ENCODE measurements around the gene PALD1.

PALD1 gene

DNA sequence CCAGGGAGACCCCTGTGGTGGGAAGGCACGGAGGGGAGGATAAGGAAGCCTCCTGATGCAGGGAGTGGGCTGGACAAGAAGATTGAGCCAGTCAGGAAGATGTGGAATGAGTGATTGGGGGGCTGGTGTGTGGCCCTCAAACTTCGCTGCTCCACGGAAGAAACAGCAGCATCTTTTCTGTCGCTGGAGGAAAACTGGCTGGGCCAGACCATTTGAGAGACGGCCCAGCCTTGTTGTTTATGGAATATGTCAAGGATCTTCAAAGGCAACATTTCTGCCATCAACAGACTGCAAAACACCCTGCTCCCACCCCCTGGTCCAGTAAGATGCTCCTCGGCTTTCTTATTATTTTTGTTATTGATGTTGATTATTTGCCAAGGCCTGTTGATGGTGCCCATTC, 29.4 kb downstream of the PALD1 start:
- DNase-seq, result no peak

DNA sequence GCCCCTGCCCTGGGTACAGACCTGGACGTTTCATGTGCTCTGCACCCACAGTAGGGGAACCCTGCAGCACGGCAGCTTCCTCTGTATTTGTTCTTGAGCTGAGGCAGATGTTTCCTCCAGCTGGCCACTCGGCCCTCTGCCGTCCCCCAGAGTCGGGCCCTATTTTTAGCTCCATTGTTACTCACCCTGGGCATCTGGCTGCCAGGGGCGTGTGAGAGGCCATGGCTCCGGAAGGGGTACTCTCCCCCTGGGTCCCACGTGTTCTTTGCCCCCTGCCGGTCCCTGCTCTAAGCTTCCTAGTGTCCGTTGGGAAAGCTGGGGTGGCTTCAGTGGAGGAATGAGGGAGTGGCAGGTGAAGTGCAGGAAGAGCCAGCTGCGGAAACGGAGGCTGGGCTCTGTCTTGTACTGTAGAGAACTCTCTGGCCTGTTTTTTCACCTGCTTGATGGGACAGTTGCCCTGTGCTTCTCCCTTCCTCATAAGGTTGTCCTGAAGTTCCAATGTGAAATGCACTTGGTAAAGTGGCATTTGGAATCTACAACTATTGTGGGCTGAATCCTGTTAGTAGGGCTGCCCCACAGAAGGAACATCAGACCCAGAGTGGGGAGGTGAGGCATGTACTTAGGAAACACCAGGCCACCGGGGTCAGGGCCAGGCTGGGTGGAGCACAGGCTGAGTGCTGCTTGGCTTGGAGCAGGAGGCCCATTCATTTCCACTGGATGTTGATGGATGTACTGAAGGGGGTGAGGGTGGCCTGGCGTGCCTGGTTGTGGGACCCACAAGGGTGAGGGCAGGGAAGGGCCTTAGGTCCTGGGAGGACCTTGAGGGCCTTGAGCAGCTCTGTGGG, 30.6 kb downstream of the PALD1 start:
- DNase-seq, result peak; percentile 52 to 58

DNA sequence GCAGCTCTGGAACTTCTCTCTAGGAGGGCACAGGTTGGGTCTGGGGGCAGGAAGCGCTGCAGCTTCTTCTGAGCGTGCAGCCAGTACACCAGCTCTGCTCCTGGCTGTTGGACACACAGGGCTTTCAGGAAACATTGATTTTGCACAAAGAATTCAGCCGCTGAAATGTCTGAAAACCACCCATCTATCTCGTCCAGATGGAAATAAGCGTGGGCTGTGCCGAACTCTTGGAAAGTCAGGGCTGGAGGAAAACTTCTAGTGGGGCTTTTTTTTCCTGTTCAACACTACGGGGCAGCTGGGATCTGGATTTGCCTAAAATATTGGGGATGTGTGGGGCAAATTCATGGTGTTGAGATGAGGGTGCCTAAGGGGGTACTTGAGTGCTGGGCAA, 31.2 kb downstream of the PALD1 start:
- no peak for DNase-seq

DNA sequence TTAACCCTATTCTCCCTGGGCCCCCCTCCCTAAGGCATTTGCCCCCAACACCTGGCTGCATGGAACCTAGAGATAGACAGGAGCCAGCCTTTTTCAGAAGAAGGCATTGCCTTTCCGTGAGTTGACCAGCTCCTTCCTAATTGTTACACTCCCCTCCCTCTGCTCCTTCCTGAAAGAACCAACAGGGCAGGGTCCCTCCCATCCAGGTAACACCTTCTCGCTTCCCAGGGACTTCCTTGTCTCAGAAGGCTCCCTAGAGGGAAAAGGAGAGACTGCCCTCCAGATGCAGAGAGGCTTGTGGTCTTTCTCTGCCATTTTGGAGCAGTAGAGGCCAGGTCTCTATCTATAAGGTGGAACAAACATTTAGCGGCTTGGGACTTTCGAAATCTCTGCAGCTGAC, 31.9 kb downstream of the PALD1 start:
- DNase-seq, result no peak

DNA sequence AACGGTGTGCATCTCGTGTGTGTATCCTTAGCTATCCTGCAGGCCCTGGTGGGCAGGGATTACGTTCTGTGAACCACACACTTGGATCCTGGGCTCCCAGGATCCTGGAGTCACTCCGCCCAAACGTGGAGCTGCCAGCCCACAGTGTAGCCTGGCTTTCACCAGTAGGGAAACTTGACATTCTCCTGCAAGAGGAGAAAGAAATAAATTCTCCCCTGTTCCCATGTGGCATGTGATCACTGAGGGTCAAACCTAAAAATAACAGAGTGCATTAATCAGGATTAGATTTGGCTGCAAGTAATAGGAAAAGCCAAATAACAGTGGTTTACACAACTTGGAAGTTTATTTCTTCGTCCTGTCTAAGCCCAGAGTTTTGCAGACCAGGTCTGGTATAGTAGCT, 32.3 kb downstream of the PALD1 start:
- DNase-seq, result no peak

DNA sequence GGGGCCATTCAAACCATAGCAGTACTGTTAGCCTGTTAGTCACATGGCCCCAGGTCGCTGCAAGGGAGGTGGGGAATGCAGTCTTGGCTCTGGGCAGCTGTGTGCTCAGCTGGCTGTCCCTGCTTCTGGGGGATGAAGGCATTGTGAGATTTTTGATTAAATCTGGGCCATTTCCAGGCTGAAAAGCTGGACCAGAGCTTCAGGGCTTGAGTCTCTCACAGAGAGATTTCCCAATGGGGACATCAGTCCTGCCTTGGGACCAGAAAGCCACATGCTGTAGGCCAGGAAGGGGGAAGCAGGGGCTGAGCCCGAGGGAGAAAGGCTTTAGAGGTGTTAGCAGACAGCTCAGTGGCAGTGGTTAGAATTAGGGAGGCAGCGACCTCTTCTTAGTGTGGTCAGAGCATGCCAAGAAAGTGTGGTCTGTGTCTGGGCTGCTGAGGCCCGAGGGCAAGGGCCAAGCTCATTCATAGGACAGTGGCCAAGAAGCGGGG, 33.6 kb downstream of the PALD1 start:
- DNase-seq, result no peak

DNA sequence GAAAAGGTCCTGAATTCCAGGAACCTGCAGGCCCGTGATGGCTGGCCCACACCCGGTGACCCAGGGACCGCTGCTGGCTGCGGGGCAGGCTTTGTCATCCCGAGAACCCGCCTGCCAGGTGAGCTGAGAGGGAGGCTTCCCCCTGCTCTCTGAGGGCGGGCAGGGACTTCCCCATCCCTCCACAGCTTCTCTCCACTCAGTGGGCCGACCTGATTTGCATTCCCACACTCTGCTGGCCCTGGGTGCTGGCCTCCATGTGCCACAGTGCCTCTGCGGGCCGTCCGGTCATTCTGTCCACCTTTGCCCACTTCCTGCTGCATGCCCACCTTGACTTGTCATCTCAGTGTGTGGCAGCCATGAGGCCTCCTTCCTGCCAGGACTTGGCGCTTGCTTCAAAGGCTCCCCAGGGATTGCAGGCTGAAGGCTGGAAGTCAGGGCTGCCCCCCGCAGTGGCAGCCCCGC, 35.3 kb downstream of the PALD1 start:
- no peak for DNase-seq

DNA sequence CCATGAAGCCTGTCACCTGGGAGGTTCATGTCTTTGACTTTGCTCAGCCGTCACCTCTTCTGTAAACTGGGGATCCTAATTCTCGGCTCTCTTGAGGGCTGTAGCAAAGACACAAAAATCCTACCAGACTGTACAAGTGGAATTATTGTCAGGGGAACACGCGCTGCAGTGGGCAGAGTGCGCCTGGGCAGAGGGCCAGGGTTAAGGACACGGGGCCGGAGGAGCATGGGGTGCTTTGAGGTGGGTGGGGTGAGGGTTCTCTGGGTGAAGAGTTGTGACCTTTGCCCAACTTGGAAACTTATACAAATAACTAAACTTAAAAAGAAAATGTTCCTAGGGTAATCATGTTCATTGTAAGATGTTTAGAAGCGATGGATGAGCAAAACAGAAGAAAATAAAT, 36.0 kb downstream of the PALD1 start:
- no peak for DNase-seq

DNA sequence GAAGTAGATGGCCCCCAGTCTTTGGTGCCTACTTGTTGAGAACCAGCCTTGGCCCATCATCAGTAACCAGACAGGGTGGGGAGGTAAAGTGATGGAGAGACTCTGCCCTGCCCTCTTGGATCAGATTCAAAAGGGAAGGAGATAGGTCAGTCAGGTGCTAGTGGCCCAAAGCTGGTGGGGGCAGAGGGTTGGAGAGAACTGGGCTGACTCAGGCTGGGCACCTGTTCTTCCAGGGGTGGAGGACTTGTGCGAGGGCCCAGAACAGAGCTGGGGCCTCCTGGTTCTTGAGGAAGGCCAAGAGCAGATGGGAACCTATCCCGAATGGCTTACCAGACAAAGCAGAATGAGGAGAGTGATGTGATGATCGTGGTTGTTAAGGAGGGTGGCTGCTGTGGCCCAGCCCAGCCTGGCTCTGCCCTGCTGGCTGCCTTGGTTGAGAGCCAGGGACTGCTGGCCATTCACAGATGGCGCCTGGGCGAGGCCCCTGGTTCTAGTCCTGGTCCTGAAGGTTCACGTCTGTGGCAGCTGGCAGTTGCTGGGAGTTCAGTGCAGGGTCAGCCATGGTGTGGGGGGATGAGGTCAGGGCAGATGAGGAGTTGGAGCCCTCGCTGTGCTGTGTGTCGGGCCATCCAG, 36.6 kb downstream of the PALD1 start:
- no peak for DNase-seq

DNA sequence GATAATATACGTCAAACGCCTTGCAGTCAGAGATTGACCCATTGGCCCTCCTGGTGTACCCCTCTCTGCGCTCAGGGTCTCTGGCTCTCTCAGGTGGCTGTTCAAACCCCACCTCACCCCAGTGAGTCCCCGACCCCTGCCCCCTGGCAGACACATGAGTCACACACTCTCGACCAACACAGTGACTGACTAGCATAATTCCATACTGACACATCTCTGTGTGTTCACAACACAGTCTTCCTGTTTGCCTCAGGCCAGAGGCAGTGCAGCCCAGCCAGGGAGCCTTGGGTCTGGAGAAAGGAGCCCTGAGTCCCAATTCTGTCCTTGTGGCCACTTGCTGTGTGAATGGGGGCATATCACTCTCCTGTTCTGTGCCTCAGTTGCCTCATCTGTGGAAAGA, 40.1 kb downstream of the PALD1 start:
- DNase-seq, result no peak

DNA sequence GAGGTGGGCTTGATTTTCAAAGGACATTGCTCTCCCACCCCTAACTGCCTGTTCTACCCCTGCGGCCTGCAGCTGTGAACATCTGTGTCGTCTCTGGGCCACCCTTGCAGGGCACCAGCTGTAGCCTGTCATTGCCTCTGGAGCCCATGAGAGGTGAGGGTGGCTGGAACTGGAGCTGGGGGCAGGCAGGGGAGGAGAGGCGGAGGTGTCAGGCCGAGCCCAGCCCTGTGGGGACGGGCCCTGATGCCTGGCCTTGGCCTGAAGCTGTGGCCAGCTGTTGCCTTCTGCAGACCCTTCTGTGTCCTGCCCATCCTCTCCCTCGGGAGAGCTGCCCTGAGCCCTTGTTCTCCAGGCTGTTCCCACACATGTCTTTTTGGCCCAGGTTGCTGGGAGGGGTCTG, 44.5 kb downstream of the PALD1 start:
- no peak for DNase-seq

DNA sequence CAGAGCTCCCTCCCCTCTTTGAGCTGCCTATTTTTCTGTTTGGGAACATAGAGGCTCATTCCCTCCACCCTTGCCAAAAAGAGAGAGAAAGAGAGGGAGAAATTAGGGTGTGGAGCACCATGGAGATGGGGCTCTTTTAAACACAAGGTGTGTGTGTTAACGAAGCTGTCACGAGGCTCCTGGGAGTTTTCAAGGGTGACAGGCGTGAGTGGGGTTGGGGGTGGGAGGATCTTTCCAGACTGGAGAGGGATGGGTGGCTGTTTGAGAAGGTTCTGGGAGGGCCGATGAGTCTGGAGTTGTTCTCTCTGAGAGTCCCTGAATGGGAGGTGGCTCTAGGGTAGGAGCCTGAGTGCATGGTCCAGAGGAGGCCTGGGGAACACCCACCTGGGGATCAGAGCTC, 45.0 kb downstream of the PALD1 start:
- no peak for DNase-seq

DNA sequence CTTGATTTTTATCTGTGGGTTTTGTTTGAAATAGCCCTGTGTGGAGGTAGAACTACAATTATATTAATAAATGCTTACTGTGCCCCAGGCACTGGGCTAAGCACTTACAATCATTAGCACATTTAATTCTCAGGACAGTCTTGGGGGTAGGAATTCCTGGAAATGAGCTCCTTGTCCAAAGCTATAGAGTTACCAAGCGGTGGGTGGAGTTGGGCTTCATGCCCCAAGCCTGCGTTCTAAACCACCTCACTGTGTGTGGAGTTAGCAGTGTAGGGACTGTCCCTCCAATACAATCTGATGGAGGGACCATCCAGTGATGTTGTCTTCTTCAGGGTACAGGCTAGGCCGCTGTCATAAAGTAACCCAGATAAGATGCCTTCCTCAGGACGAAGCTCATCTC, 49.7 kb downstream of the PALD1 start:
- DNase-seq, result no peak

DNA sequence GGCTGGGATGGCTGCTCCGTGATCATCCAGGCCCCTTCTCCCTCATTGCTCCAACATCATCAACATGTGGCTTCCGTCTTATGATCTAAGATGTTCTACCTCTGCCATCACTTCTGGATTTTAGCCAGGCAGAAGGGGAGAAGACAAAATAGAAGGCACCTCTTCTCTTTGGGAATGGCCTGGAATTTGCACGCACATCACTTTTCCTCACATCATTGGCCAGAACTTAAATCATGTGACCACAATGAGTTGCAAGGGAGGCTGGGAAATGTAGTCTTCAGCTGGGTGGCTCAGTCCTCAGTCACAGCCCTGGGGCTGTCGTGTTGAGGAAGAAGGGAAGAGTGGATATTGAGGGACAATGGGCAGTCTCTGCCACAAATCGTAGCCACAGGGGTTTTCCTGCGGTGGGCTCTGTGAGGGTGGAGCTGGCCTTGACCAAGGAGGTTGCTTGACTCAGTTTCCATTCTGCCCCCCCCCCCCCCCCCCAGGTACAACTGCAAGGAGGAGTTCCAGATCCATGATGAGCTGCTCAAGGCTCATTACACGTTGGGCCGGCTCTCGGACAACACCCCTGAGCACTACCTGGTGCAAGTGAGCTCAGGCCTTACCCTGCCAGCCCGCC, 50.3 kb downstream of the PALD1 start:
- no peak for DNase-seq

DNA sequence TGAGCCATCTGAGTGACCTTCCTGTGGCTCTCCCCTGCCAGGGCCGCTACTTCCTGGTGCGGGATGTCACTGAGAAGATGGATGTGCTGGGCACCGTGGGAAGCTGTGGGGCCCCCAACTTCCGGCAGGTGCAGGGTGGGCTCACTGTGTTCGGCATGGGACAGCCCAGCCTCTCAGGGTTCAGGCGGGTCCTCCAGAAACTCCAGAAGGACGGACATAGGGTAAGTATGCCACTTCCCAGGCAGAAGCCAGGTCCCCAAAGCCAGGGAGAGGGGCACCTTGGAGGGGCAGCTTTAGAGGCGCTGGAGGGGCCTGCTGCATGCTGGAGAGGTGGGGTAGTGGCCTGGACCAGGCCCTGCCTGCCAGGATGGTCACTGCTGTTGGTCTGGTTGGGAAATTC, 51.3 kb downstream of the PALD1 start:
- no peak for DNase-seq

DNA sequence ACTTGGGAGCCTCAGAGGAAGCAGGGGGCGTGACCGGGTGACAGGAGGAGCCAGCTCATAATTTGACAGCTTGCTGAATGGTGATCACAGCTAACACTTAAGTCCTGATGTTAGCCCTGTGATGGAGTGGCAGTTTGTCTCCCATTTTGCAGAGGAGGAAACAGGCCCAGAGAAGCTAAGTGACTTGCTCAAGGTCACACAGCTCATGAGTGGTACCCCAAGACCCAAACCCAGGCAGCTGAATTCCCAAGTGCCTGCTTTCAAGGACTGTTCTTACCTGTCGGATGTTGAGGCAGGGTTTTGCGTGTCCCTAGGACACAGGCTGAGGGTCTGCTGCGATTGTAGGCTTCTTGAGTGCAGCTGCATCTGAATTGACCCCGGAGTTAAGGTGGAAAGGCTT, 51.7 kb downstream of the PALD1 start:
- DNase-seq, result no peak

DNA sequence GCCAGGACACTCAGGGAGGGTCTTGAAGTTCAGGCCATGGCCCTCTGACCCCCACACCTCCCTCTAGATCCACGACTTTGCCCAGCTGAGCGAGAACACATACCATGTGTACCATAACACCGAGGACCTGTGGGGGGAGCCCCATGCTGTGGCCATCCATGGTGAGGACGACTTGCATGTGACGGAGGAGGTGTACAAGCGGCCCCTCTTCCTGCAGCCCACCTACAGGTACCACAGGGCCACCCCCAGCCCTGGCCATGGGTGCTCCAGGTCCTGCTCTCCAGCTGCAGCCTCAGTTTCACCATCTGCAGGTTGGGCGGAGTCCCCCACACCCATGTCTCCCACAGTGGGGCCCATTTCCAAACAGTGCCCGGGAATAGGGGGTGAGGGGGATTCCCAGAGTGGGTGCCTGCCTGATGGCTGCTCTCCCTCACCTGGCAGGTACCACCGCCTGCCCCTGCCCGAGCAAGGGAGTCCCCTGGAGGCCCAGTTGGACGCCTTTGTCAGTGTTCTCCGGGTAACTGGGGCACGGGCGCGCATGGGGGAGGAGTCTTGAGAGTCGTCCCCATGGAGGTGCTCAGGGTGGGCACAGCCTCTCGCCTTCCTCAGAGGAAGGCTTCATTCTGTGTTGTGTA, 54.1 kb downstream of the PALD1 start:
- DNase-seq, result no peak

DNA sequence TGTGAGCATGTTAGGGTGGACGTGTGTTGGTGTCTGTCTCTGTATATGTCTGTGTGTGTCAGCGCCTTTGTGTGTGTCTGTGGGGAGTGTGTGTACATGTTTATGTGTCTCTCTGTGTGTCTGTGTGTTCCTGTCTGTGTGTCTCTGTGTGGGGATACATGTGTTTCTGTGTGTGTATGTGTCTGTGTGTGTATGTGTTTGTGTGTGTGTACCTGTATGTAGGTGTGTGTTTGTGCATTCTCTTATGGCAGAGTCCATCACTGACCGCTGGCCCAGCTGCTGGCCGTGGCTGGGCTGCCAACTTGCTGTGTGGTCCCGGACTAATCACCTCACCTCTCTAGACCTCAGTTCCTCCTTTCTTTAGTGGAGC, 54.6 kb downstream of the PALD1 start:
- DNase-seq, result no peak

DNA sequence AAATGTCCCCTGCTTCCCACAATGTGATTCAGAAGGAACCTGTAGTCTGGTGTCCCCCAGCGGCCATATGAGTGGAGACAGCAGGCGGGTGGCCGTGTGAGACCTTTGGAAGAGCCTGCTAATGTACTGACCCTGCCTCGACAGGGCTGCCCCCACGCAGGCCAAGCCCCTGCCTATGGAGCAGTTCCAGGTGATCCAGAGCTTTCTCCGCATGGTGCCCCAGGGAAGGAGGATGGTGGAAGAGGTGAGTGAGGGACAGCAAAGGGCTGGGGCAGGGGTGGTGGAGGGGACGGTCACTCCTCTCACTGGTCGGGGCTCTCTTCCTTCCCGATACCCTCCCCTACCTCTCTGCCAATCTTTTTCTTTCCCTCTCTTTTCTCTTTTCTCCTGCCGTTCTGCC, 55.7 kb downstream of the PALD1 start:
- no peak for DNase-seq

DNA sequence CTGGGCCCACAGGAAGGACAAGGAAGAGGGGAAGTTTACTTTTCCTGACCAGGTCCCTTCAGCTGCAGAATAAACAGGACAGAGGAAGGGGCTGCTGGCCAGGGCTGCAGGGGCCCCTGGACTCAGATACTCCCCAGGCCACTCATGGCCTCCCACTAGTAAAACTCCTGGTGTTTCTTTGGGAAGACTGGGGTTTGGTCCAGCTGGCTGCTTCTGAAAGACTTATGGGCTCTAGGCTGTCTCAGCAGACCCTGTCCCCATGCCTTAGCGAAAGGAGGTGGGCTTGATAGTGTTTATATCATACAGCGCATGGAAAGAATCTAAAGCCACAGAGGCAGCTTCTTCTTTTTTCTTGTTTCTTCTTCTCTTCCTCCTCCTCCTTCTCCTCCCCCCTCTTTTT, 56.4 kb downstream of the PALD1 start:
- DNase-seq, result no peak

DNA sequence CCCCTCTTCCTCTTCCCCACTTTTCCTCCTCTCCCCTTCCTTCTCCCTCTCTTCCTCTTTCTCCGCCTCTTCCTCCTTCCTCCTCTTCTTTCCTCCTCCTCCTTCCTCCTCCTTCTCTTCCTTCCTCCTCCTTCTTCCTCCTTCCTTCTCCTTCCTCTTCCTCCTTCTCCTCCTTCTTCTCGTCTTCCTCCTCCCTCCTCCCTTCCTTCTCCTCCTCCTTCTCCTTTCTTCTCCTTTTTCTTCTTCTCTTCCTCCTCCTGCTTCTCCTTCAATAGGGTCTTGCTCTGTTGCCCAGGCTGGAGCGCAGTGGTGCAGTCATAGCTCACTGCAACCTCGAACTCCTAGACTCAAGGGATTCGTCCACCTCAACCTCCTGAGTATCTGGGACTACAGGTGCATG, 56.9 kb downstream of the PALD1 start:
- DNase-seq, result no peak

DNA sequence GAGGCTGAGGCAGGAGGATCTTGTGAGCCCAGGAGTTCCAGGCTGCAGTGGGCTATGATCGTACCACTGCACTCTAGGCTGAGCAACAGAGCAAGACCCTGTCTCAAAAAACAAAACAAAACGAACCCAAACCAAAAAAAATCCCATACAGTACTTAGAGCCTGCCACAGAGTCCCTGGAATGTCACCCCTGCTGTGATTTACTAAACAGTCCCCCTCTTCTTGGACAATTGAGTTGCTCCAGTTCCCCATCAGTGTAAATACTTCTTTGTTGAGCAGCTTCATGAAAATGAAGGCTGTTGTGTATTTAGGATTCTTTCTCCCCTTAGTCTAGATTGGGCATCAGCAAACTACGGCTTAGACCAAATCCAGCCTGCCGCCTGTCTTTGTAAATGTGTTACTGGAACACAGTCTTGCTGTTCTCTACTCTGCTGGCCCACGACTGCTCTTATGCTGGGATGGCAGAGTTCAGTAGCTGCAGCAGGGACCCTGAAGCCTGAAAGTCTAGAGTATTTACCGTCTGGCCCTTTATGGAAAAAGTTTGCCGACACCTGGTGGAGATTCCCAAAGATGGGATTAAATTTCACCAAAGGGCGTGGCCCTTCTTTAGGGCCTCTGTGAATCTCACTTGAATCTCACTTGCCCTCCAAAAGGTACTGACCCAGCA, 57.8 kb downstream of the PALD1 start:
- DNase-seq, result no peak
